HCT116 (cell line): Measurements from ENCODE around the gene S100A2. TPM values are rescaled to one million over a fixed set of nuclear protein-coding genes. Genes with fewer than 3 reads are reported as not detected.
A peak's percentile ranks its signal among the peaks of the same experiment; 100 is the strongest.

Experiments used
- ATAC-seq: fragments of 200-7000 bp; cut with Tn5 transposase; 2 replicates; pipeline ENCODE4 v1.9.1; 2020; ENCODE audit warnings: mild to moderate bottlenecking, moderate library complexity
- BruUV-seq: library from RNA; stranded (reverse); fragments of 400-500 nt; replicated peaks from 2 replicates; lab custom pipeline; 2021; lab: Mats Ljungman, UMichigan
- CTCF ChIA-PET: fragments of 300-600 bp; sonication (Branson Sonifier 250); formaldehyde crosslinking; loops from one replicate; lab custom pipeline; 2021; ENCODE audit warnings: antibody characterized with exemption; lab: Charles Lee
- POLR2A ChIA-PET: fragments of 300-600, 350-600 bp; sonication (Branson Sonifier 250); formaldehyde crosslinking; loops from one replicate; lab custom pipeline; 2021; ENCODE audit warnings: antibody characterized with exemption; lab: Charles Lee
- RAD21 ChIA-PET, 2 experiments: fragments of 300-600 bp; sonication (Branson Sonifier 250); formaldehyde crosslinking; loops; one replicate each; lab custom pipeline; 2023; ENCODE audit warnings: low total read pairs in 2 of 2; ENCODE audit not compliant: uncharacterized antibody in 2 of 2, unreplicated experiment in 2 of 2, low non-redundant PET in 1 of 2; lab: Charles Lee
- DNase-seq: peaks from one replicate; pipeline ENCODE4 v3.0.0-alpha.2; 2010; ENCODE audit warnings: low read depth, low spot score
- H2AFZ ChIP-seq: fragments of 200-600 bp; shearing (Covaris generic), sonication (generic); 2 replicates; pipeline ENCODE4 v1.6.1; 2017; ENCODE audit warnings: low read depth, mixed run types, mixed read lengths, antibody characterized with exemption, low read length; ENCODE audit not compliant: poor library complexity, severe bottlenecking
- H3K27ac ChIP-seq: 2 replicates; pipeline ENCODE4 v1.5.1; 2012; ENCODE audit warnings: low read depth, low read length
- H3K27me3 ChIP-seq: fragments of 200-600 bp; sonication (generic); 2 replicates; pipeline ENCODE4 v1.6.1; 2016; ENCODE audit warnings: mixed run types, low read length, mixed read lengths; ENCODE audit not compliant: insufficient read depth
- H3K36me3 ChIP-seq, 2 experiments: fragments of 200-500 bp in 1 of 2; fragments of 200-600 bp in 1 of 2; sonication (Bioruptor generic) in 1 of 2; sonication (generic) in 1 of 2; 2 replicates each; pipeline versions ENCODE4 v1.5.1 to v1.6.1; 2014 to 2016; ENCODE audit warnings: low read length in 2 of 2, inconsistent platforms in 1 of 2, mixed read lengths in 1 of 2, mixed run types in 1 of 2; ENCODE audit not compliant: insufficient read depth in 2 of 2, control insufficient read depth in 1 of 2
- H3K4me1 ChIP-seq, 2 experiments: fragments of 200-600 bp in 1 of 2; sonication (generic) in 1 of 2; 2 replicates each; pipeline versions ENCODE4 v1.5.1 to v1.6.1; 2012 to 2017; ENCODE audit warnings: low read length in 2 of 2, inconsistent platforms in 1 of 2, mild to moderate bottlenecking in 1 of 2, mixed read lengths in 1 of 2, mixed run types in 1 of 2, moderate library complexity in 1 of 2; ENCODE audit not compliant: insufficient read depth in 2 of 2, control insufficient read depth in 1 of 2
- H3K4me2 ChIP-seq: fragments of 200-600 bp; sonication (generic); 2 replicates; pipeline ENCODE4 v1.6.1; 2017; ENCODE audit warnings: mixed run types, low read length, mixed read lengths
- H3K4me3 ChIP-seq, 2 experiments: fragments of 200-600 bp in 1 of 2; sonication (generic) in 1 of 2; replicated peaks in 1 of 2; 2 replicates each; pipeline ENCODE4 v1.5.1; 2011 to 2016; ENCODE audit warnings: low read length in 2 of 2, control low read depth in 1 of 2, low read depth in 1 of 2, mild to moderate bottlenecking in 1 of 2, mixed read lengths in 1 of 2, mixed run types in 1 of 2
- H3K79me2 ChIP-seq: fragments of 200-600 bp; sonication (generic); 2 replicates; pipeline ENCODE4 v1.6.1; 2017; ENCODE audit warnings: mild to moderate bottlenecking, mixed run types, low read length, moderate library complexity, mixed read lengths; ENCODE audit not compliant: insufficient read depth
- H3K9ac ChIP-seq: fragments of 200-600 bp; sonication (generic); 2 replicates; pipeline ENCODE4 v1.6.1; 2016; ENCODE audit warnings: low read length, mixed read lengths
- H3K9me2 ChIP-seq: fragments of 200-600 bp; sonication (generic), shearing (Covaris generic); 2 replicates; pipeline ENCODE4 v1.6.1; 2017; ENCODE audit warnings: mixed run types, mild to moderate bottlenecking, moderate library complexity; ENCODE audit not compliant: insufficient read depth
- H3K9me3 ChIP-seq, 2 experiments: fragments of 200-500 bp in 1 of 2; fragments of 200-600 bp in 1 of 2; sonication (Bioruptor generic) in 1 of 2; sonication (generic) in 1 of 2; 2 replicates each; pipeline ENCODE4 v1.6.1; 2014 to 2017; ENCODE audit warnings: low read length in 2 of 2, mixed read lengths in 2 of 2, inconsistent platforms in 1 of 2, low read depth in 1 of 2, mild to moderate bottlenecking in 1 of 2, mixed run types in 1 of 2, moderate library complexity in 1 of 2; ENCODE audit not compliant: control insufficient read depth in 1 of 2, insufficient read depth in 1 of 2
- H4K20me1 ChIP-seq: fragments of 200-600 bp; sonication (generic), shearing (Covaris generic); 2 replicates; pipeline ENCODE4 v1.6.1; 2017; ENCODE audit warnings: mixed run types, mild to moderate bottlenecking, moderate library complexity; ENCODE audit not compliant: insufficient read depth
- EZH2 ChIP-seq: fragments of 200-600 bp; sonication (generic); IDR thresholded peaks from 2 replicates; pipeline ENCODE4 v1.6.1; 2017; ENCODE audit warnings: antibody characterized with exemption, mixed run types
- POLR2A ChIP-seq: IDR thresholded peaks from 2 replicates; pipeline ENCODE4 v1.7.0; 2011; ENCODE audit warnings: borderline replicate concordance; ENCODE audit not compliant: insufficient read depth, insufficient read length; ENCODE audit errors: extremely low read depth
- POLR2AphosphoS5 ChIP-seq: IDR thresholded peaks from 2 replicates; pipeline ENCODE4 v1.6.1; 2011; ENCODE audit warnings: mild to moderate bottlenecking, low read depth, low read length, moderate library complexity
- SIN3A ChIP-seq: IDR thresholded peaks from 2 replicates; pipeline ENCODE4 v1.6.1; 2012; ENCODE audit warnings: low read depth
- SRF ChIP-seq: IDR thresholded peaks from 2 replicates; pipeline ENCODE4 v1.6.1; 2012; ENCODE audit warnings: low read depth
- TCF7L2 ChIP-seq: IDR thresholded peaks from 2 replicates; pipeline ENCODE4 v1.7.0; 2011; ENCODE audit warnings: borderline replicate concordance, inconsistent platforms; ENCODE audit not compliant: insufficient read depth, insufficient read length; ENCODE audit errors: extremely low read depth
- YY1 ChIP-seq: IDR thresholded peaks from 2 replicates; pipeline ENCODE4 v1.6.1; 2011; ENCODE audit warnings: low read length, low read depth, moderate library complexity, mild to moderate bottlenecking; ENCODE audit not compliant: insufficient replicate concordance; ENCODE audit errors: extremely low read depth
- ZNF274 ChIP-seq: fragments of 200-500 bp; sonication (Bioruptor generic); IDR thresholded peaks from 2 replicates; pipeline ENCODE4 v1.6.1; 2014; ENCODE audit warnings: mild to moderate bottlenecking, low read depth, low read length, inconsistent platforms
- intact Hi-C: fragments of 100-400 bp; cut with micrococcal nuclease; formaldehyde crosslinking; loops from 2 replicates; pipeline ENCODE4 v1.10.0; 2022
- total RNA-seq: library from RNA; stranded (reverse); gene quantifications from one replicate; pipeline ENCODE4 v1.2.1, GENCODE V29; 2021; ENCODE audit not compliant: unreplicated experiment
- TF ChIP-seq, protein P1 (sequence below): IDR thresholded peaks from 2 replicates; pipeline ENCODE4 v1.6.1; 2012
- TF ChIP-seq, protein P2 (sequence below): IDR thresholded peaks from 2 replicates; pipeline ENCODE4 v1.6.1; 2012

Gene S100A2
- total RNA-seq, 1 experiment from 2014 or later = 24.8 TPM

DNA sequence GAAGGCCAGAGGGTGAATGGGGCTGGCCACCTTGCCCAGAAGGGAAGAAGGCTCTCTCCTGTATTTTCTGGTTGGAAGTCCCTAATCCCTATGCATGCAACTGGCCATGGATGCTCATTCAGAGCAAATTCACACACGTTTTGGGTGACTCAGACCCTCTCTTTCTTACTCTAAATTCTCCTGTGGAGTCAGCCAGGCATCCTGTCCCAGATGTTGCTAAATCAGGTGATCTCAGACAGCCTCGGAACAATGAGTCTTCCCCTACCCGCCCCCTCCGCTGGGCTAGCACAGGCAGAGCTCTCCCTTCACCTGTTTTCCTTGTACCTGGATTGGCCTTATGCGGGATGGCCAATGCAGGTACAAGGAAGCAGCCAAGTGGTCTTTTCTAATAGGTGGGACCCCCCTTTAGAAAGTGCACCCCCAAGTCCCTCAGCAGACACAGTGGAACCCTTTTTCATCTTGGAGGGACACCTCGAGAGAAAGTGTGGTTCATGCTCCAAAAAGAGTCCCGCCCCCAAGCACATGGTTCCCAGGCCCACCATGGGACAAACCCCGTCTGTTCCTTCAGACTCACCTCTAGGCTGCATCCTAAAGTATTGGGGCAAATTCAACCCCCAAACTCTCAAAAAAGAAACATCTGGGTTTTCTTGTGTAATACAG is 38.5 kb downstream of the S100A2 start:
- no peak for TF ChIP-seq EZH2
- TF ChIP-seq, protein P1, sequence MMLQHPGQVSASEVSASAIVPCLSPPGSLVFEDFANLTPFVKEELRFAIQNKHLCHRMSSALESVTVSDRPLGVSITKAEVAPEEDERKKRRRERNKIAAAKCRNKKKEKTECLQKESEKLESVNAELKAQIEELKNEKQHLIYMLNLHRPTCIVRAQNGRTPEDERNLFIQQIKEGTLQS = no peak
- TF ChIP-seq, protein P2, sequence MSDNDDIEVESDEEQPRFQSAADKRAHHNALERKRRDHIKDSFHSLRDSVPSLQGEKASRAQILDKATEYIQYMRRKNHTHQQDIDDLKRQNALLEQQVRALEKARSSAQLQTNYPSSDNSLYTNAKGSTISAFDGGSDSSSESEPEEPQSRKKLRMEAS = no peak
- no peak for TF ChIP-seq SIN3A
- TF ChIP-seq SRF = no peak
- TF ChIP-seq POLR2AphosphoS5 = no peak
- no peak for TF ChIP-seq YY1
- no peak for TF ChIP-seq TCF7L2
- TF ChIP-seq ZNF274 = no peak
- TF ChIP-seq POLR2A = no peak
- ChIA-PET POLR2A (interaction anchor here (1.4 to 2.8 kb wide), 2 partner anchors 8 to 100 kb away, joined by 6 to 10 read pairs; partner anchors contain the start of genes S100A13 and S100A6), CTCF (no interaction called here), RAD21 (no interaction called here)
- BruUV-seq = no TSS peak
- intact Hi-C loops = no loop called here
- no peak for DNase-seq
- Histone ChIP-seq H3K79me2 (no peaks in the 10 kb centered on the region), H2AFZ (no peak overlapping the region), H3K9me2 (no peaks in the 10 kb centered on the region), H3K4me2 (0 out of 2 replicates have a peak overlapping the region, but pooled peaks have one; percentile 8), H3K4me1 (peaks cover 26 to 34% of the 10 kb centered on the region in 2 experiments), H4K20me1 (no peaks in the 10 kb centered on the region), H3K27ac (peak overlapping the region; percentile 38), H3K4me3 (no peak overlapping the region), H3K27me3 (no peaks in the 10 kb centered on the region), H3K9me3 (no peaks in the 10 kb centered on the region), H3K9ac (no peak overlapping the region), H3K36me3 (no peaks in the 10 kb centered on the region)
- ATAC-seq = 0 out of 2 replicates have a peak, but pooled peaks have one; percentile 30
